Measurements from ENCODE around the gene PTPRZ1.
A peak's percentile ranks its signal among the peaks of the same experiment; 100 is the strongest.

The PTPRZ1 gene

GRCh38 chr7:121872831-121873288 lies at the start of gene PTPRZ1:
Gene PTPRZ1 (plus strand): TSS chr7:121873161. CDS start chr7:121873500, 339 bp downstream.
- Mint-ChIP-seq H3K27ac (no peak within 1 kb of the TSS), H3K4me1 (peaks cover 7% of the 10 kb centered on the region), H3K36me3 (no peaks in the 10 kb centered on the region), H3K4me3 (peak within 1 kb of the TSS; percentile 33), H3K9me3 (peaks cover 2% of the 10 kb centered on the region), H3K27me3 (peaks cover 15% of the 10 kb centered on the region)
- DNase-seq (ENCODE audit: low spot score in 2 of 2): no peak
- ATAC-seq (ENCODE audit: low read depth): no peak

GRCh38 chr7:121824276-121824675 lies 48.7 kb upstream of the PTPRZ1 start:
- no peak for ATAC-seq (ENCODE audit: low read depth)
- Mint-ChIP-seq H3K9me3 (peaks cover 1% of the 10 kb centered on the region), H3K36me3 (no peaks in the 10 kb centered on the region), H3K4me1 (no peaks in the 10 kb centered on the region), H3K27ac (no peak overlapping the region), H3K27me3 (no peaks in the 10 kb centered on the region), H3K4me3 (no peak overlapping the region)
- DNase-seq (ENCODE audit: low spot score in 2 of 2): no peak

- no peaks in the 10 kb centered on the region for H3K36me3 Mint-ChIP-seq
- DNase-seq (ENCODE audit: low spot score in 2 of 2): no peak
- peaks cover 4% of the 10 kb centered on the region for H3K9me3 Mint-ChIP-seq
- H3K4me1 Mint-ChIP-seq: no peaks in the 10 kb centered on the region
- no peaks in the 10 kb centered on the region for H3K27me3 Mint-ChIP-seq
- no peak for ATAC-seq (ENCODE audit: low read depth)
- H3K4me3 Mint-ChIP-seq: no peak overlapping the region
- H3K27ac Mint-ChIP-seq: no peak overlapping the region
Measured at GRCh38 chr7:121831351-121831750, 41.6 kb upstream of the PTPRZ1 start.

GRCh38 chr7:121831801-121832200 lies 41.2 kb upstream of the PTPRZ1 start:
- Mint-ChIP-seq H3K4me1 (no peaks in the 10 kb centered on the region), H3K36me3 (no peaks in the 10 kb centered on the region), H3K4me3 (no peak overlapping the region), H3K27ac (no peak overlapping the region), H3K9me3 (peaks cover 4% of the 10 kb centered on the region), H3K27me3 (no peaks in the 10 kb centered on the region)
- no peak for DNase-seq (ENCODE audit: low spot score in 2 of 2)
- ATAC-seq (ENCODE audit: low read depth): no peak

- no peak overlapping the region for H3K4me3 Mint-ChIP-seq
- no peak for DNase-seq (ENCODE audit: low spot score in 2 of 2)
- H3K36me3 Mint-ChIP-seq: no peaks in the 10 kb centered on the region
- no peaks in the 10 kb centered on the region for H3K4me1 Mint-ChIP-seq
- peaks cover 4% of the 10 kb centered on the region for H3K9me3 Mint-ChIP-seq
- H3K27me3 Mint-ChIP-seq: no peaks in the 10 kb centered on the region
- ATAC-seq (ENCODE audit: low read depth): no peak
- no peak overlapping the region for H3K27ac Mint-ChIP-seq
Measured at GRCh38 chr7:121832347-121832746, 40.6 kb upstream of the PTPRZ1 start.

GRCh38 chr7:121833991-121834390 lies 39.0 kb upstream of the PTPRZ1 start:
- Mint-ChIP-seq H3K36me3 (no peaks in the 10 kb centered on the region), H3K27ac (no peak overlapping the region), H3K9me3 (peaks cover 4% of the 10 kb centered on the region), H3K4me3 (no peak overlapping the region), H3K4me1 (no peaks in the 10 kb centered on the region), H3K27me3 (no peaks in the 10 kb centered on the region)
- no peak for DNase-seq (ENCODE audit: low spot score in 2 of 2)
- no peak for ATAC-seq (ENCODE audit: low read depth)

- no peak overlapping the region for H3K27ac Mint-ChIP-seq
- no peaks in the 10 kb centered on the region for H3K27me3 Mint-ChIP-seq
- no peak for DNase-seq (ENCODE audit: low spot score in 2 of 2)
Measured at GRCh38 chr7:121837462-121837861, 35.5 kb upstream of the PTPRZ1 start.

GRCh38 chr7:121847041-121847440 lies 25.9 kb upstream of the PTPRZ1 start:
- Mint-ChIP-seq H3K36me3 (no peaks in the 10 kb centered on the region), H3K4me3 (no peak overlapping the region), H3K4me1 (no peaks in the 10 kb centered on the region), H3K27me3 (no peaks in the 10 kb centered on the region), H3K27ac (no peak overlapping the region), H3K9me3 (peaks cover 5% of the 10 kb centered on the region)
- DNase-seq (ENCODE audit: low spot score in 2 of 2) (no peak), ATAC-seq (ENCODE audit: low read depth) (no peak)

More at GRCh38 chr7:121837462-121837861, 35.5 kb upstream of the PTPRZ1 start:
- Mint-ChIP-seq H3K4me1 (no peaks in the 10 kb centered on the region), H3K36me3 (no peaks in the 10 kb centered on the region), H3K9me3 (peaks cover 5% of the 10 kb centered on the region), H3K4me3 (no peak overlapping the region)
- no peak for ATAC-seq (ENCODE audit: low read depth)

GRCh38 chr7:121853307-121853706 lies 19.7 kb upstream of the PTPRZ1 start:
- H3K36me3 Mint-ChIP-seq: no peaks in the 10 kb centered on the region
- no peak overlapping the region for H3K4me3 Mint-ChIP-seq
- no peaks in the 10 kb centered on the region for H3K27me3 Mint-ChIP-seq
- DNase-seq (ENCODE audit: low spot score in 2 of 2) (no peak), ATAC-seq (ENCODE audit: low read depth) (no peak)
- H3K4me1 Mint-ChIP-seq: no peaks in the 10 kb centered on the region
- H3K9me3 Mint-ChIP-seq: peaks cover 3% of the 10 kb centered on the region
- no peak overlapping the region for H3K27ac Mint-ChIP-seq

GRCh38 chr7:121860953-121861352 lies 12.0 kb upstream of the PTPRZ1 start:
- no peaks in the 10 kb centered on the region for H3K4me1 Mint-ChIP-seq
- no peaks in the 10 kb centered on the region for H3K36me3 Mint-ChIP-seq
- no peak overlapping the region for H3K27ac Mint-ChIP-seq
- ATAC-seq (ENCODE audit: low read depth): no peak
- H3K9me3 Mint-ChIP-seq: peaks cover 2% of the 10 kb centered on the region
- no peak overlapping the region for H3K4me3 Mint-ChIP-seq
- no peaks in the 10 kb centered on the region for H3K27me3 Mint-ChIP-seq
- DNase-seq (ENCODE audit: low spot score in 2 of 2): no peak

GRCh38 chr7:121862591-121862990 lies 10.4 kb upstream of the PTPRZ1 start:
- no peak overlapping the region for H3K4me3 Mint-ChIP-seq

GRCh38 chr7:121871188-121871587 lies 1.8 kb upstream of the PTPRZ1 start:
- Mint-ChIP-seq H3K36me3 (no peaks in the 10 kb centered on the region), H3K4me1 (peaks cover 7% of the 10 kb centered on the region), H3K4me3 (no peak overlapping the region), H3K27me3 (peaks cover 15% of the 10 kb centered on the region), H3K9me3 (peaks cover 4% of the 10 kb centered on the region), H3K27ac (no peak overlapping the region)
- ATAC-seq (ENCODE audit: low read depth) (no peak), DNase-seq (ENCODE audit: low spot score in 2 of 2) (no peak)

More at GRCh38 chr7:121862591-121862990, 10.4 kb upstream of the PTPRZ1 start:
- Mint-ChIP-seq H3K36me3 (no peaks in the 10 kb centered on the region), H3K4me1 (no peaks in the 10 kb centered on the region), H3K27me3 (no peaks in the 10 kb centered on the region), H3K27ac (no peak overlapping the region), H3K9me3 (peaks cover 4% of the 10 kb centered on the region)
- ATAC-seq (ENCODE audit: low read depth) (no peak), DNase-seq (ENCODE audit: low spot score in 2 of 2) (no peak)

GRCh38 chr7:121873289-121874194 lies 581 bp downstream of the PTPRZ1 start:
- Mint-ChIP-seq H3K36me3 (no peaks in the 10 kb centered on the region), H3K4me3 (peak overlapping the region; percentile 33), H3K27ac (no peak overlapping the region), H3K4me1 (peaks cover 7% of the 10 kb centered on the region), H3K9me3 (peaks cover 2% of the 10 kb centered on the region), H3K27me3 (peaks cover 15% of the 10 kb centered on the region)
- DNase-seq (ENCODE audit: low spot score in 2 of 2) (no peak), ATAC-seq (ENCODE audit: low read depth) (no peak)

GRCh38 chr7:121874298-121874697 lies 1.3 kb downstream of the PTPRZ1 start:
- no peaks in the 10 kb centered on the region for H3K36me3 Mint-ChIP-seq
- peaks cover 2% of the 10 kb centered on the region for H3K9me3 Mint-ChIP-seq
- DNase-seq (ENCODE audit: low spot score in 2 of 2) (no peak), ATAC-seq (ENCODE audit: low read depth) (no peak)
- H3K27me3 Mint-ChIP-seq: peaks cover 15% of the 10 kb centered on the region
- no peak overlapping the region for H3K4me3 Mint-ChIP-seq
- peaks cover 7% of the 10 kb centered on the region for H3K4me1 Mint-ChIP-seq
- no peak overlapping the region for H3K27ac Mint-ChIP-seq

- Mint-ChIP-seq H3K9me3 (peaks cover 2% of the 10 kb centered on the region), H3K27me3 (peaks cover 15% of the 10 kb centered on the region), H3K36me3 (no peaks in the 10 kb centered on the region), H3K4me1 (peaks cover 7% of the 10 kb centered on the region), H3K4me3 (no peak overlapping the region), H3K27ac (no peak overlapping the region)
- DNase-seq (ENCODE audit: low spot score in 2 of 2): no peak
- ATAC-seq (ENCODE audit: low read depth): no peak
Measured at GRCh38 chr7:121875203-121875602, 2.2 kb downstream of the PTPRZ1 start.

Data from memory B cell (primary cell).